GM23338 (cell line): ENCODE data around the gene S100A13.

ENCODE experiments used
- EZH2 ChIP-seq: fragments of 200-600 bp; sonication (generic); IDR thresholded peaks from one replicate; pipeline ENCODE4 v1.8.0; 2017; ENCODE audit warnings: antibody characterized with exemption, mild to moderate bottlenecking, low read depth; ENCODE audit not compliant: unreplicated experiment
- EZH2phosphoT487 ChIP-seq: fragments of 200-600 bp; sonication (generic); IDR thresholded peaks from one replicate; pipeline ENCODE4 v1.8.1; 2018; ENCODE audit warnings: antibody characterized with exemption; ENCODE audit not compliant: unreplicated experiment
- POLR2AphosphoS5 ChIP-seq: IDR thresholded peaks from 2 replicates; pipeline ENCODE4 v1.6.1; 2016; ENCODE audit warnings: antibody characterized with exemption, low read depth
- STAT1 ChIP-seq: IDR thresholded peaks from one replicate; pipeline ENCODE4 v1.6.1; 2016; ENCODE audit warnings: antibody characterized with exemption; ENCODE audit not compliant: unreplicated experiment
- TF ChIP-seq, protein P1 (sequence below), 2 experiments: fragments of 200-600 bp in 1 of 2; sonication (generic) in 1 of 2; conservative IDR thresholded peaks; 2 replicates each; pipeline versions ENCODE4 v1.5.1 to v1.6.1; 2016 to 2017; ENCODE audit warnings: antibody characterized with exemption in 2 of 2, low read depth in 2 of 2, mild to moderate bottlenecking in 2 of 2, moderate library complexity in 1 of 2

DNA sequence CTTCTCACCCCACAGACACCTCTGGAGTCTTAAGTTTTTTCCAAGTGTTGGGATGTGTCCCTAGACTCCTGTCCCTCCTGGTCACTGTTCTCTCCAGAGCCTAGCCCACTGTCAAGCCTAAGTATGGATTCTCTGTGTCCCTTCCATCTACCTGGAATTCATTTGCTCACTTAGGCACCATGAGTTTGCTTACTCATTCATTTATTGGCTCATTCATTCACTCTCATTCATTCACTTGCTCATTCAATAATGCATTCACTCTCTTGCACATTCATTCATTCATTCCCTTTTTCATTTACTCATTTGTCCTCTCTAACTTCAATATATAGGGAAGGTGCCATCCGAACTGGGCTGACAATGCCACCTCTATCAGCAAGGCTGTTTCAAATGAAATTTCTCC is 15.9 kb downstream of the S100A13 start:
- TF ChIP-seq, protein P1, sequence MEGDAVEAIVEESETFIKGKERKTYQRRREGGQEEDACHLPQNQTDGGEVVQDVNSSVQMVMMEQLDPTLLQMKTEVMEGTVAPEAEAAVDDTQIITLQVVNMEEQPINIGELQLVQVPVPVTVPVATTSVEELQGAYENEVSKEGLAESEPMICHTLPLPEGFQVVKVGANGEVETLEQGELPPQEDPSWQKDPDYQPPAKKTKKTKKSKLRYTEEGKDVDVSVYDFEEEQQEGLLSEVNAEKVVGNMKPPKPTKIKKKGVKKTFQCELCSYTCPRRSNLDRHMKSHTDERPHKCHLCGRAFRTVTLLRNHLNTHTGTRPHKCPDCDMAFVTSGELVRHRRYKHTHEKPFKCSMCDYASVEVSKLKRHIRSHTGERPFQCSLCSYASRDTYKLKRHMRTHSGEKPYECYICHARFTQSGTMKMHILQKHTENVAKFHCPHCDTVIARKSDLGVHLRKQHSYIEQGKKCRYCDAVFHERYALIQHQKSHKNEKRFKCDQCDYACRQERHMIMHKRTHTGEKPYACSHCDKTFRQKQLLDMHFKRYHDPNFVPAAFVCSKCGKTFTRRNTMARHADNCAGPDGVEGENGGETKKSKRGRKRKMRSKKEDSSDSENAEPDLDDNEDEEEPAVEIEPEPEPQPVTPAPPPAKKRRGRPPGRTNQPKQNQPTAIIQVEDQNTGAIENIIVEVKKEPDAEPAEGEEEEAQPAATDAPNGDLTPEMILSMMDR (conservative IDR thresholded peaks at IDR 0.05; ENCODE audit: low read depth in 2 of 2): no peak
- TF ChIP-seq POLR2AphosphoS5 (no peak), EZH2 (no peak), EZH2phosphoT487 (no peak), STAT1 (no peak)
